OCI-M1 (cell line): ENCODE data around the gene HSPA12A.

ENCODE experiments used
- DNase-seq: peaks from one replicate; lab custom pipeline; 2025; lab: John Stamatoyannopoulos, UW

Gene HSPA12A, protein sequence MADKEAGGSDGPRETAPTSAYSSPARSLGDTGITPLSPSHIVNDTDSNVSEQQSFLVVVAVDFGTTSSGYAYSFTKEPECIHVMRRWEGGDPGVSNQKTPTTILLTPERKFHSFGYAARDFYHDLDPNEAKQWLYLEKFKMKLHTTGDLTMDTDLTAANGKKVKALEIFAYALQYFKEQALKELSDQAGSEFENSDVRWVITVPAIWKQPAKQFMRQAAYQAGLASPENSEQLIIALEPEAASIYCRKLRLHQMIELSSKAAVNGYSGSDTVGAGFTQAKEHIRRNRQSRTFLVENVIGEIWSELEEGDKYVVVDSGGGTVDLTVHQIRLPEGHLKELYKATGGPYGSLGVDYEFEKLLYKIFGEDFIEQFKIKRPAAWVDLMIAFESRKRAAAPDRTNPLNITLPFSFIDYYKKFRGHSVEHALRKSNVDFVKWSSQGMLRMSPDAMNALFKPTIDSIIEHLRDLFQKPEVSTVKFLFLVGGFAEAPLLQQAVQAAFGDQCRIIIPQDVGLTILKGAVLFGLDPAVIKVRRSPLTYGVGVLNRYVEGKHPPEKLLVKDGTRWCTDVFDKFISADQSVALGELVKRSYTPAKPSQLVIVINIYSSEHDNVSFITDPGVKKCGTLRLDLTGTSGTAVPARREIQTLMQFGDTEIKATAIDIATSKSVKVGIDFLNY

DNA sequence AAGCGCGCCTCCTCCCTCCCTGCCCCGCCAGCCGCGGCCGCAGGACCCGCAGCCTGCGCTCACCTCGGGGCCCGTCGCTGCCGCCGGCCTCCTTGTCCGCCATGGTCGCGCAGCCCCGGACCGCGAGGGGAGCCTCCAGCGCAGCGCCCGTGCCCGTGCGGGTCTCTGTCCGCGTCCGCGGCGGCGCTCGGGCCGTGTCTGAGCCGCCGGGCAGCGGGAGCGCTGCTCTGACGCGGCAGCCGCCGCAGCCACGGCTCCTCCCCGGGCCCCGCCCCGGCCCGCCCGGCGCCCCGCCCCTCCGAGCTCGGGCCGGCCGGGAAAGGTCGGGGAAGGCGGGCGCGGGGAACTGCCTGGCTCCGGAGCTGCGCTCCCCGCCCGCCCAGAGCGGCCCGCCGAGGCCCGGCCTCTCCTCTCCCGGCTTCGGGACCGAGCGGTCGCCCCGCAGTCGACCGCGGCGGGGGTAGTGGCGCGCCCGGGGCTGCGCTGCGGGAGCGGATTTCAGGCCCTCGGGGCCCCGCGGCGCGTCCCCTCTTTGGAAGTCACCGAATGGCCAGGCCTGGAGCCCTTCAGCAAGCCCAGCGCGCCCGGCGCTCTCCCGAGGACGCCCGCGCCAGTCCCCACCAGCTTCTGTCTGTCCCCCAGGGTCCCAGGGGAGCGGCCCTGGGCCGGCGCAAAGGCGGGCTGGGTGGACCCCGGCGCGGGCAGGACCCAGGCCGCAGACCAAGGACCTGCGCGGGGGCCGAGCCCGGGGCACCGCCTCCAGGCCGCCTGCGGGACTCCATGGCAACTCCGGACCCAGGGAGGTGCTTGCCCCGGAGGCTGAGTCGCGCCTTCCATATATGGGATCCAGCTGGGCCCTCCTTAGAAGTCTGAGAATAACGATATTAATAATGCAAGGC is at the start of gene HSPA12A:
Gene HSPA12A (minus strand): TSS at position 200 of the 899 bp plus-strand sequence. CDS start 97 bp downstream, at position 103.
- peak; percentile 82 for DNase-seq

DNA sequence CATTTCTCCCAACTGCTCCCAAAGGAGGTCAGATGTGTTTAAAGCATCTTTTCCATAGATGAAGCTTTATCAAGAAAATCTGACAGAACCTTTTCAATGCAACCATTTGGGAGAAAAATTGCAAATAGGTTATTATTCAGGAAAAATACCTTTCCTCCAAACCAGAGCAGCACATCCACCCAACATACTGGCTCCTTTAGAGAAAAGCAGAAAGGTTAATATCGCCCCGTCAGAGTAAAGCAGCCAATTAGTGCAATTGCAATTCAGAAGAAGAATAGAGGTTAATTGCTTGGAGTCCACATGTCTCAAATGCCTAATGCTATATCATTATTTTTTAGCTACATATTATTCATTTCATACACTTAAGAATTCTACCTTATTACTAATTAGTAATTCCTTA is 48.9 kb upstream of the HSPA12A start:
- no peak for DNase-seq

GRCh38 chr10:116787893-116788665 is 45.7 kb upstream of the HSPA12A start:
- DNase-seq, result peak; percentile 69

GRCh38 chr10:116787053-116787659 is 44.8 kb upstream of the HSPA12A start:
- no peak for DNase-seq

GRCh38 chr10:116785867-116786266 is 43.5 kb upstream of the HSPA12A start:
- no peak for DNase-seq

DNA sequence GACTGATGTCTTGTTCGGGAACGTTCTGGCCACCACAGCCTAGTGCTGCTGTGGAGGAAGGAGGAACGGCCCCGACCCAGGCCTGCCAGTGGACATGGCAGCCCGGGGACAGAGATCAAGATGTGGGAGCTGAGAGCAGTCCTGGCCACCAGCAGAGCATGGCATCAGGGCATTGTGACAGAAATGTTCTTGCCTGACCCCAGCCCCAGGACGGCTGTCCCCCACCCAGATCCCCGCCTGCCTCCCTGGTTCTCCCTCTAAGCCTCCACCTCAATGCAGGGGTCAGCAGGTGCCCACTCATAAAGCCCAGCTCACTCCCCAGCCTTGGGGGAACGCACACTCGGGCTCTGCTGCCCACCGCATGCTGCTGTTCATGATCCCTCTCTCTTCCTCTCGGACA is 42.9 kb upstream of the HSPA12A start:
- DNase-seq, result no peak

- no peak for DNase-seq
These were observed 42.3 kb upstream of the HSPA12A start for GRCh38 chr10:116784651-116785050.

GRCh38 chr10:116784035-116784434 is 41.7 kb upstream of the HSPA12A start:
- DNase-seq, result no peak

GRCh38 chr10:116783011-116783655 is 40.8 kb upstream of the HSPA12A start:
- no peak for DNase-seq

- DNase-seq, result no peak
These were observed 39.1 kb upstream of the HSPA12A start for GRCh38 chr10:116781370-116781884.

DNA sequence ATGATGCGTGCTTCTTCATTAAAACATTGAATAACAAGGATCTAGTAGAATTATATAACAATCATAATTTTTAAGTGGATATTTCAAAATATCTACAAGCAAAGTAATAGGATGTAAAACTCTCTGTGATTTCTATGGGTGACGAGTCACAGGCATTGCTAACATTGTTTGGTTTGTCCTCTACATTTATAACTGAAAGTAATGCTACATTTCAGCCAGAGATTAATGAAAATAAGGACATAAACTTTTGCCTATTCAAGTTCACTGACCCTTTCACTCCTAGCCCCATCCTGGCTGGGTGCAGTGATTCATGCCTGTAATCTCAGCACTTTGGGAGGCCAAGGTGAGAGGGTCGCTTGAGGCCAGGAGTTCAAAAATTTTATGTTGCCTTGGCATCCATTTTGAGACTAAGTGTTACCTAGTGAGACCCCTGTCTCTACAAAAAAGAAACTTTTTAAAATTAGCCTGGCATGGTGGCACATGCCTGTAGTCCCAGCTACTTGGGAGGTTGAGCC is 38.4 kb upstream of the HSPA12A start:
- no peak for DNase-seq

DNA sequence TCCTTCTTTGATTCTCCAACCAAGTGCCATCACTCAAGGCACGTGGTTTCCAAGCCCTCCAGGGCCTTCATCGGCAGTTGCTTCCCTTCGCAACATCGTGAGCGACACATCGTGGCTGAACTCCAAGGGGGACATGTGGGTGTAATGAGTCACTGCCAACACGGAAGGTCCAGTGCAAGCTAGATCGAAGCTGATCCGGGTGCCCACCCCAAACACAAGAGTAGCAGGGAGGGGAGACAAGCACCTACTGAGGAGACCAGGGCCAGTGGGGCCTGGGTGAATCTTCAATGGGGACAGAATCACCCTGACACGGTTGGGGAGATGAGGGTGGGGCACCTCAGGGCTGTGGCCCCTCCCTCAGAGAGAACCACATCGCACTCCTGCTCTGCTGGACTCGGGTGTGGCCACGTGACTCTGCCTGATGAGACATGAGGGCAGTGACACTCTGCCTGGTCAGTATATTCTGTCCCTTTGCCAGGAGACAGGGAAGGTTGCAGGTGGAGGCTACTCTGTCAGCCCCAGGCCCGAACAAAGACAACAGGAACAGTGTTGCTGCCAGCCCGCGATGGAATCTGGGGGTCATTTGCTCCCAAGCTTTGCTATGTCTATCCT is 36.8 kb upstream of the HSPA12A start:
- no peak for DNase-seq

- DNase-seq, result no peak
These were observed 34.6 kb upstream of the HSPA12A start for GRCh38 chr10:116777006-116777405.

DNA sequence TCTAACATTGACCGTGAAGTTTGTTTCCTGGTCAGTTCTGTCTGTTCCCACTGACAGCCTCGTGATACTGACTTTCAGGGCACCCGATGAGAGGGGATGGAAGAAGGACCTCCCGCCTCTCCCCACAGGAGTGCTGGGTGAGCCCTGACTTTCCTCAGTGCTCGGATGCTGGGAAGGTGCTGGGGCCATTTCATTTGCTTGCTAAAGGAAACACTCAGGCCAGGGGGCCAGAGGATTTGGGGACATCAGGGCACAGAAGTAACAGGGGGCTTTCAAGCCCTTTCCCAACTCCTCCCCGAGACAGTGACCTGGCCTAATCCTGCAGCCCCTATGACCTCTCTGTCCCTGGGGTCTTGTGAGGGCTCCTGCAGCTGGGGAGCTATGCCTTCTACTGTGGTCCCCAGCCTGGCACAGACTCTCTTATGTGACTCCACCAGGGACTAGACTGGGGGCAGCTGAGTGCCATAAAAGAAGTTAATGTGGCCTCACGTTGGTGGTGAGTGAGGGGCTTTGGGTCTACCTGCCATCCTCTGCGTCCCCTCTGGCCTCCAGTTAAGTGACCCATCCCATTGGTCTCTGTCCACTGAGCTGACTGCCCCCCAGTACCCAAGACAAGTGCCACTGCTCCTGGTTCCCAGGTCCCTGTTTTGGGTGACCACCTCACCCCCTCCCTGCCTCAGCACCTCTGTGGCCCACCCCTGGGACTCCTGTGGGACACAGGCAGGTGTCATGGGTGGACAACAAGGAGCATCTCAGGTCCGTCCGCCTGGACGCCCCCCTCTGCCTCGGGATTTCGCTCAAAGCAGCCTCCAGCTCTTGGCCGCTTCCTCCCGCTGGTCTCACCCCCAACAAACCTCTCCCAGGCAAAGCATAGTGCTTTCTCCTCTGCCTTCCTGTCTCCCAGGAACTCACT is 33.4 kb upstream of the HSPA12A start:
- no peak for DNase-seq

DNA sequence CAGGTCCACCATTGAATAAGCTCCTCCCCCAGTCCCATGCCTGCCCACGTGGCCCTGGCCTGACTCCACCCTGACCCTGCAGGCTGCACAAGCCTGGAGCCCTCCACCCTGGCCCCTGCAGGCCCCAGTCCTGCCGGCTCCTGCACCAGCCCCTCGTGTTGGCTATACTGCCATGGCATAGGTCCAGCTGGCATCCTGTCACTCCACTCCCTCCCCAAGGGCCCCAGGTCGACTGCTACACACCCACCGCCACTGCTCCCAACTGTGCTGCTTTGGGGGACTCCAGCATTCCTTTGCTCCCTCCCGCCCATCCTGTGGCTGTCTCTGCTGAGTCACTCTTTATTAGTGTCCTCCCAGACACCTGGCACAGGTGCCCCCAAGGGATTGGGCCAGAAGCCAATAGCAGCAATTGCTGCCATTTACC is 32.4 kb upstream of the HSPA12A start:
- no peak for DNase-seq

DNA sequence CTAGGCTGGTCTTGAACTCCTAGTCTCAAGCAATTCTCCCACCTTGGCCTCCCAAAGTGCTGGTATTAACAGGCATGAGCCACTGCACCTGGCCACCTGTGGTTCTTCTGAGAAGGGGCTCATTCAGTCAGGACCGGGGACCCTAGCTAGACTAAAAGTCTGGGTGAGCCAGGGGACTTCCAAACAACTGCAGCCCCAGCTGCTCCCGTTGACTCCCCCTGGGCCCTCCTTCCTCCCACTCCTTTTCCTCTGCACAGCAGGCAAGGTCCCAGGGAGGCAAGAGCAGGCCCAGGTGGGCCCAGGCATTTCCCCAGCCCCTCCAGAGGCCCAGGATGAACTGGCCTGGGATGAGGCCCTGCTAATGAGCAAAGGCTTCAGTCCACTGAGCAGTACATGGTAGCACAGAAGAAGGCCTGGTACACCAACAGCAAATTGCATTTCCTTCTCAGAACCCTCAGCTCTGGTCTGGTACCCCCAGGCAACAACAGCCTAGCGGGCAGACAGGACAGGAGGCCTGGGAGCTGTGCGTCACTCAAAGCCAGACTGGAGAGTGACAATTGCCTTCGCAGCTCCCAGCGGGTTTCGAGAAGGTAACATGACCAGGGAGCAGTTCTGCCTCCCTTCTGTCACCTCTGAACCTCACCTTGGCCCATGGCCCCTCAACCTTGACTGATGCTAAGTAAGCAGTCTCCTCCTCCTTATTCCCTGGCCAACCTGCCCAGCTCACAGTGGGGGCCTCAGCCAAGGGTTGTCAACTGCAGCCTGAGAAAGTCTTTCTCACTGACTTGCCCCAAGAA is 30.7 kb upstream of the HSPA12A start:
- DNase-seq, result no peak

DNA sequence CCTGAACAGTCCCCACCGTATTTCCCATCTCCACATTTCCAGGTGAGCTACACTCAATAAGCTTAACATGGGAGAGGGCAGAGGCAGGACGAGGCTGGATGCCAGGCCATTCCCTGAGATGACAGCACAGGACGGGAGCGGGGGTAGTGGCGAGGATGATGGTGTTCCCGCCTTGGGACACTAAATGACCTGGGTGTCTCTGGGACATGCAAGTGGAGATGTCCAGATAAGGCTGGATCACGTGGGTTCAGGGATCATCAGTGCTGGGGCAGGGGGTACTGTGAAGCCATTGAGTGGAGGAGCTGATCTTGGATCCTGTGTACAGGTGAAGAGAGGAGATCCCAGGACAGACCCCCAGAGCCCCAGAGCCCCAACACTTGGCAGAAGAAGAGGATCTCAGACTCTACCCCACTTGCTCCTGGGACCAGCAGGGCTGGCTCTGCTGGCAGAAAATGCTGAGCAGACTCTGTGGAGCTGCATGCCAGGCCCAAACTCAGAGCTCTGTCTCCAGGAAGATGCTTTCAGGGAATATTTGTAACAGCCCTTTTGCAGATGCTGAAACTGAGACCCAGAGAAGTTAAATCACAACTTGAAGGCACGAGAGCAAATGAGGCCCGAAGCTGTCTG is 29.7 kb upstream of the HSPA12A start:
- DNase-seq, result no peak
